Hepatocyte (in vitro differentiated cells): ENCODE measurements around the gene KRT75.

Source experiments
- CTCF ChIP-seq: fragments of 200-600 bp; sonication (generic); IDR thresholded peaks from 2 replicates; pipeline ENCODE4 v1.5.1; 2016; ENCODE audit warnings: antibody characterized with exemption, mild to moderate bottlenecking; ENCODE audit not compliant: poor library complexity
- EZH2 ChIP-seq: fragments of 200-600 bp; sonication (generic); IDR thresholded peaks from 2 replicates; pipeline ENCODE4 v1.6.1; 2016; ENCODE audit warnings: antibody characterized with exemption, mild to moderate bottlenecking, borderline replicate concordance
- EZH2phosphoT487 ChIP-seq: fragments of 200-600 bp; sonication (generic); IDR thresholded peaks from one replicate; pipeline ENCODE4 v1.6.1; 2018; ENCODE audit warnings: antibody characterized with exemption, mild to moderate bottlenecking, low read depth, moderate library complexity; ENCODE audit not compliant: unreplicated experiment, severe bottlenecking

DNA sequence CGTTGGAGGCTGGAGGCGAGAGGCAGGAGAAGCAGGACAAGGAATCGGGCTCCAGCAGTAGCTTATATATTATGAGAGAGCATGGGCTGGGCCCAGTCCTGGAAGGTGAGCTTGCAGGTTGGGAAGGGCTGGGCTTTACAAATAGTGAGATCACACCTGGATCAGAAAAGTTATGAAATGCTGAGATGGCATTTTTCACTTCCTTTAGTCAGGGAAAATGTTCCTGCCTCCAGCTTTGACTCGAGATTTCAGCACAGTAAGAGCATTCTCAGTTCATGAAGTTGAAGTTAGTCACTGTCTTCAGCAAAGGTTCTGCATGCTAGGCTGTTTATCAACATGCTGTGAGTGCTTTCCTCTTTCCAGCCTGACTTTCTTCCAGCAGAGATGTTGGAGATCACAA lies 39.6 kb upstream of the KRT75 start, which contains the start of gene KRT6C:
- TF ChIP-seq EZH2, result no peak
- TF ChIP-seq CTCF, result no peak
- TF ChIP-seq EZH2phosphoT487, result no peak
